Loucy (cell line): ENCODE results near the gene OR5K4.

Experiments used
- CTCF ChIP-seq: fragments of 200-600 bp; sonication (generic); conservative IDR thresholded peaks from 2 replicates; pipeline ENCODE4 v1.5.1; 2014; ENCODE audit warnings: mild to moderate bottlenecking, antibody characterized with exemption, low read length
- EZH2phosphoT487 ChIP-seq: fragments of 200-600 bp; IDR thresholded peaks from 2 replicates; pipeline ENCODE4 v1.6.1; 2018; ENCODE audit warnings: antibody characterized with exemption, mild to moderate bottlenecking, moderate library complexity, borderline replicate concordance

- TF ChIP-seq CTCF (no peak), EZH2phosphoT487 (no peak)
Observed at GRCh38 chr3:98322686-98323085, 31.0 kb upstream of the OR5K4 start.
